OCI-M2 (cell line): ENCODE results near the gene NYAP1.
"Not testable (repeated sequence)": the region's sequence is repeated elsewhere in the genome, so short reads cannot be mapped to it uniquely, and the experiment has no call there.

ENCODE experiments used
- DNase-seq: peaks from one replicate; lab custom pipeline; 2025; ENCODE audit not compliant: unreplicated experiment; lab: John Stamatoyannopoulos, UW

The NYAP1 gene

GRCh38 chr7:100483722-100484672, at the start of gene NYAP1:
Gene NYAP1 (plus strand): TSS chr7:100483927. CDS start chr7:100485312, 1,385 bp downstream.
- no peak for DNase-seq

GRCh38 chr7:100434297-100435144, 49.2 kb upstream of the NYAP1 start:
- no peak for DNase-seq

DNA sequence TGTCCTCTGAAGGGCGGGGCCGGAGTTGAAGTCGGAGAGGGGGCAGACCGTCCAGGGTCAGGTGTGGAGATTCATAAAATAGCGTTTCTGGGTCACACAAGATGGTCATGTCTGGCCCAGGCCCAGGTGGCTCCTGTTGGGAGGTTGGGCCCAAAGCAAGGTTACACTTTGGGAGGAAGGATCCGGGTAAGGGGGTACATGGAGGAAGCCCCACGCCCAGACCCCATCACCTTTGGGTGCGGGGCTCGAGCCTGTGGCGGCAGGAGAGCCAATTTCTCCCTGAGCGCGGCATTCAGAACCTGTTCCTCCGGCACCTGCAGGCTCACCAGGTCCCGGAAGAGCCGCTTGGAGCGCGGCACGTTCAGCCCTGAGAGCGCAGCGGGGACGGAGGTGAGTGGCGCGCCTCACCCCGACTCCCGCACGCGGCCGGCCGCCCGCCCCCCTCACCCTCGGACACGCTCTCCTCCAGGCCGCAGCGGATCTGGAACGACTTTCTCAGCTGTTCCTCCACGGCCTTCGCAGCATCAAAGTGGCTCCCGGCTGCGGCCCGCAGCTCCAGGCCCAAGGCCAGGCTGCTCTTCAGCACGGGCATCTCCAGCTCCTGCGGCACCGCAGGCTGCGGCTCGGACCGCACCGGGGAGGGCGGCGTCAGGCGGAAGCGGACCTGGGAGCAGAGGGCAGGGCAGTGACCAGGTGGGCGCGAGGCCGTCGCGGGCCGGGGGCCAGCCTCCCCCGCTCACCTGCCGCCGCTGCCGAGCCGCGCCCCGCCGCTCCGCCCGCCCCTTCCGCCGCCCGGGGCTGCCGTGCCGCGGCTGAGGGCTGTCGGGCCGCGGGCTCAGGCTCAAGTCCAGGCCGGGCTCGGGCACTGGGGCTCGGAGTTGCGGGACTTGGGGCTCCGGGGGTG, 48.1 kb upstream of the NYAP1 start:
- DNase-seq: no peak

DNA sequence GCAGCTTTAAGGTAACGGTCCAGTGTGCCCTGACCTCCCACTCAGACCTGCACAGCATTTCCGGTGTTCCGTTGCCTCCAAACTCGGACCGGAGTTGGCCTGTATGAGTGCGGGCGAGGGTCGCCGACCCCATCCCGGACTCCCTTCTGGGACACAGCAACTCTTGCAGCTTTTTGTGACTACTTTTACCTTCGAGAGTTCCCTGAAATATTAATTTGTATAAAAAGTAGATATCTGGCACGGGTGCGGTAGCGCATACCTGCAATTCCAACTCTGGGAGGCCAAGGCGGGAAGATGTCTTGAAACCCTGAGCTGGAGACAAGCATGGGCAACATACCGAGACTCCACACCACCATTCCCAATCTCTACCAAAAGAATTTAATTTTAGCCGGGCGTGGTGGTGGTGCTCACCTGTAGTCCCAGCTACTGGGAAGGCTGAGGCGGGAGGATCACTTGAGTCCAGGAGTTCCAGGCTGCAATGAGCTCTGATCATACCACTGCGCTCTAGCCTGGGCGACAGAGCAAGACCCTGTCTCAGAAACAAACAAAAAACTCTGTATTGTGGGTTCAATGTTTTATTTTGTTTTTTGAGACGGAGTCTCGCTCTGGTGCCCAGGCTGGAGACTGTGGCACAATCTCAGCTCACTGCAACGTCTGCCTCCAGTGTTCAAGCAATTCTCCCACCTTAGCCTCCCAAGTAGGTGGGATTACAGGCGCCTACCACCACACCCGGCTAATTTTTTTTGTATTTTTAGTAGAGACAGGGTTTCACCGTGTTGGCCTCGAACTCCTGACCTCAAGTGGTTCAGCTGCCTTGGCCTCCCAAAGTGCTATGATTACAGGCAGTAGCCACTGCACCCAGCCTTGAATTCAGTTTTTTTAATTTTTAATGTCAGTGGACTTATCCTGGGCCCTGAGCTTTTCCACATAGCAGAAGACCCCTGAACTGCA, 46.3 kb upstream of the NYAP1 start:
- no peak for DNase-seq

- DNase-seq: no peak
These were observed 45.6 kb upstream of the NYAP1 start for GRCh38 chr7:100438172-100438571.

DNA sequence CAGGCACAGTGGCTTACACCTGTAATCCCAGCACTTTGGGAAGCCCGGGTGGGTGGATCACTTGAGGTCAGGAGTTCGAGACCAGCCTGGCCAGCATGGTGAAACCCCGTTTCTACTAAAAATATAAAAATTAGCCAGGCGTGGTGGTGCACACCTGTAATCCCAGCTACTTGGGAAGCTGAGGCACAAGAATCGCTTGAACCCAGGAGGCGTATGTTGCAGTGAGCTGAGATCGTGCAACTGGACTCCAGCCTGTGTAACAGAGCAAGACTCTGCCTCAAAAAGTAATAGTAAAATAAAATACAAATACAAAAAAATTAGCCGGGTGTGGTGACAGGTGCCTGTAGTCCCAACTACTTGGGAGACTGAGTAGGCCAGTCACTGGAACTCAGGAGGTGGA, 45.0 kb upstream of the NYAP1 start:
- DNase-seq: not testable (repeated sequence)

GRCh38 chr7:100439244-100439643, 44.5 kb upstream of the NYAP1 start:
- DNase-seq: not testable (repeated sequence)

- DNase-seq: no peak
These were observed 41.8 kb upstream of the NYAP1 start for GRCh38 chr7:100441641-100442535.

- no peak for DNase-seq
These were observed 40.5 kb upstream of the NYAP1 start for GRCh38 chr7:100443096-100443840.

- DNase-seq: no peak
These were observed 39.1 kb upstream of the NYAP1 start for GRCh38 chr7:100444311-100445278.

GRCh38 chr7:100446040-100446439, 37.7 kb upstream of the NYAP1 start:
- no peak for DNase-seq

DNA sequence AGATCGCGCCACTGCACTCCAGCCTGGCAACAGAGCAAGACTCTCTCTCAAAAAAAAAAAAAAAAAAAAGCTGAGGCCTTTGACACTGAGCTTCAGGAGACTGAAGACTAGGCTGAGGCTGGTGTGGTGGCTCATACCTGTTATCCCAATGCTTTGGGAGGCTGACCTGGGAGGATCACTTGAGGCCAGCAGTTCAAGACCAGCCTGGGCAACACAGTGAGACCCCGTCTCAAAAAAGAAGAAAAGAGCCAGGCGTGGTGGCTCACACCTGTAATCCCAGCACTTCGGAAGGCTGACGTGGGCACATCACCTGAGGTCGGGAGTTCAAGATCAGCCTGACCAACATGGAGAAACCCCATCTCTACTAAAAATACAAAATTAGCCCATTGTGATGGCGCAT, 36.4 kb upstream of the NYAP1 start:
- not testable (repeated sequence) for DNase-seq

- no peak for DNase-seq
These were observed 34.4 kb upstream of the NYAP1 start for GRCh38 chr7:100449190-100449795.

DNA sequence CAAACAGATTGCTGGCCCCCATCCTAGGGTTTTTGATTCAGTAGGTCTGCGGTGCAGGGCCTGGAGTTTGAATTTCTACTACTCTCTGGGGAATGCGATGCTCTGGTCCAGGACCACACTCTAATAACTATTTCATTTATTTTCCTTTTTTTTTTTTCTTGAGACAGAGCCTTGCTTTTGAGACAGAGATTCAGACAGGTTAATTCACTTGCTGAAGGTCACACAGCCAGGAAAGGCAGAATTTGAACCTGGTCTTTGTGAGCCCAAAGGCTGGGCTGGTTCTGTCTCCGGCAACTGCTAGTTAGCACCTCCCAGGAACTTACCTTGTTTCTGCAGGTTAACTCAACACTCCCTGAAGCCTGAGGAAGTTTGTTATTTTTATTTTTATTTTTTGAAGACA, 31.2 kb upstream of the NYAP1 start:
- no peak for DNase-seq

- DNase-seq: not testable (repeated sequence)
These were observed 29.9 kb upstream of the NYAP1 start for GRCh38 chr7:100453854-100454253.

DNA sequence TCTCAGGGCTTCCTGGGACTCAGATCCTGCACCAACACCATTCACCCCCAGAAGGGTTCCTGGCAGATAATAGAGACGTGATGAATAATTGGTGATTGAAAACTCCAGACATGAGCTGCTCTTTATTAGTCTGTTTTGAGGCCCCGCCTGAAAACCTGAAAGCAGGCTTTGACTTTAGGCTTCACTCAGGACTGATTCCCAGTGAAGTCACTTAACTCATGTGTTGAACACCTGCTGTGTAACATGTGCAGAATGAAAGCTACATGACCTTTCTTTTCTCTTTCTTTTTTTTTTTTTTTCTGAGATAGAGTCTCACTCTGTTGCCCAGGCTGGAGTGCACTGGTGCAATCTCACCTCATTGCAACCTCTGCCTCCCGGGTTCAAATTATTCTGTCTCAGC, 28.5 kb upstream of the NYAP1 start:
- DNase-seq: no peak
